ENCODE measurements around the gene GATD1. TPM values are rescaled to one million over a fixed set of nuclear protein-coding genes. Genes with fewer than 3 reads are reported as not detected.

The GATD1 gene
- total RNA-seq, 1 donor from 2014 or later: 12.2 TPM

DNA sequence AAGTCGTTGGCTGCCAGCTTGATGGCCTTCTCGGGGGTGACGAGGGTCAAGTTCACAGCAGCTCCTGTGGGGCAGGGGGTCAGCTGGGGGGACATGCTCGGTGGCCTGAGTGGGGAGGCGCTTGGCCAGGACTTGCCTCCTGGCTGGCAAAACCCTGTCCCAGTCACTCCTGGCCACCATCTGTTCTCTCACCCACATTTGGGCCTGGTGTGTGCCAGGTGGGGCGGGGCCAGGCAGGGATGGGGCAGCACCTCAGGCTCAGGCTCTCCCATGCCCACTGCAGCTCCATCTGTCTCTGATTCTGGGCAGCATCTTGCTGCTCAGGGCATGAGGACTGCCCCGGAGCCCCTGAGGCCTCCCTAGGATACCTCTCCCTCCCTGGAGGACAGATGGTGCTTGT, 16.3 kb upstream of the GATD1 start:
- DNase-seq (ENCODE audit: low spot score in 2 of 2): no peak
- Histone ChIP-seq H3K27ac (no peak overlapping the region), H3K4me3 (no peak overlapping the region), H3K4me1 (peaks cover 12 to 20% of the 10 kb centered on the region in 2 donors), H3K9me3 (no peaks in the 10 kb centered on the region), H3K27me3 (no peaks in the 10 kb centered on the region), H3K36me3 (peaks cover 0 to 3% of the 10 kb centered on the region in 2 donors)
- intact Hi-C loops (cut with DNase I): no loop called here
- TF ChIP-seq, protein P1, sequence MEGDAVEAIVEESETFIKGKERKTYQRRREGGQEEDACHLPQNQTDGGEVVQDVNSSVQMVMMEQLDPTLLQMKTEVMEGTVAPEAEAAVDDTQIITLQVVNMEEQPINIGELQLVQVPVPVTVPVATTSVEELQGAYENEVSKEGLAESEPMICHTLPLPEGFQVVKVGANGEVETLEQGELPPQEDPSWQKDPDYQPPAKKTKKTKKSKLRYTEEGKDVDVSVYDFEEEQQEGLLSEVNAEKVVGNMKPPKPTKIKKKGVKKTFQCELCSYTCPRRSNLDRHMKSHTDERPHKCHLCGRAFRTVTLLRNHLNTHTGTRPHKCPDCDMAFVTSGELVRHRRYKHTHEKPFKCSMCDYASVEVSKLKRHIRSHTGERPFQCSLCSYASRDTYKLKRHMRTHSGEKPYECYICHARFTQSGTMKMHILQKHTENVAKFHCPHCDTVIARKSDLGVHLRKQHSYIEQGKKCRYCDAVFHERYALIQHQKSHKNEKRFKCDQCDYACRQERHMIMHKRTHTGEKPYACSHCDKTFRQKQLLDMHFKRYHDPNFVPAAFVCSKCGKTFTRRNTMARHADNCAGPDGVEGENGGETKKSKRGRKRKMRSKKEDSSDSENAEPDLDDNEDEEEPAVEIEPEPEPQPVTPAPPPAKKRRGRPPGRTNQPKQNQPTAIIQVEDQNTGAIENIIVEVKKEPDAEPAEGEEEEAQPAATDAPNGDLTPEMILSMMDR (IDR thresholded peaks at IDR 0.05): no peak

- Histone ChIP-seq H3K4me1 (peaks cover 9 to 16% of the 10 kb centered on the region in 2 donors), H3K27ac (no peak overlapping the region), H3K4me3 (no peak overlapping the region), H3K9me3 (no peaks in the 10 kb centered on the region), H3K27me3 (peaks cover 3% of the 10 kb centered on the region), H3K36me3 (peaks cover 0 to 3% of the 10 kb centered on the region in 2 donors)
- no peak for DNase-seq (ENCODE audit: low spot score in 2 of 2)
- TF ChIP-seq, protein P1 (IDR thresholded peaks at IDR 0.05): no peak
- intact Hi-C loops (cut with DNase I): no loop called here
Observed at GRCh38 chr11:792873-793272, 15.6 kb upstream of the GATD1 start.

GRCh38 chr11:792535-792821, 15.2 kb upstream of the GATD1 start:
- H3K36me3 ChIP-seq: peaks cover 0 to 3% of the 10 kb centered on the region in 2 donors
- TF ChIP-seq, protein P1 (IDR thresholded peaks at IDR 0.05): no peak
- peaks cover 9 to 16% of the 10 kb centered on the region in 2 donors for H3K4me1 ChIP-seq
- peaks cover 3% of the 10 kb centered on the region for H3K27me3 ChIP-seq
- intact Hi-C loops (cut with DNase I): no loop called here
- H3K27ac ChIP-seq: no peak overlapping the region
- H3K4me3 ChIP-seq: no peak overlapping the region
- DNase-seq (ENCODE audit: low spot score in 2 of 2): no peak
- no peaks in the 10 kb centered on the region for H3K9me3 ChIP-seq

GRCh38 chr11:791658-792534, 14.6 kb upstream of the GATD1 start:
- DNase-seq (ENCODE audit: low spot score in 2 of 2): no peak
- Histone ChIP-seq H3K9me3 (no peaks in the 10 kb centered on the region), H3K4me1 (peaks cover 6 to 12% of the 10 kb centered on the region in 2 donors), H3K4me3 (no peak overlapping the region), H3K27ac (no peak overlapping the region), H3K27me3 (peaks cover 3% of the 10 kb centered on the region), H3K36me3 (peaks cover 0 to 3% of the 10 kb centered on the region in 2 donors)
- intact Hi-C loops (cut with DNase I): no loop called here
- TF ChIP-seq, protein P1 (IDR thresholded peaks at IDR 0.05): no peak

- TF ChIP-seq, protein P1 (IDR thresholded peaks at IDR 0.05): no peak
- DNase-seq (ENCODE audit: low spot score in 2 of 2): no peak
- intact Hi-C loops (cut with DNase I): no loop called here
- H3K4me3 ChIP-seq: no peak overlapping the region
- no peaks in the 10 kb centered on the region for H3K9me3 ChIP-seq
- H3K36me3 ChIP-seq: peaks cover 0 to 3% of the 10 kb centered on the region in 2 donors
- H3K27ac ChIP-seq: no peak overlapping the region
- H3K4me1 ChIP-seq: peaks cover 0 to 6% of the 10 kb centered on the region in 2 donors
- peaks cover 3% of the 10 kb centered on the region for H3K27me3 ChIP-seq
Observed at GRCh38 chr11:790721-791564, 13.7 kb upstream of the GATD1 start.
